ENCODE data around the gene MEIG1.

GRCh38 chr10:14945108-14945507, 14.1 kb upstream of the MEIG1 start:
- TF ChIP-seq CTCF (conservative IDR thresholded peaks at IDR 0.05; ENCODE audit: low read depth, low read length) (no peak), EZH2 (IDR thresholded peaks at IDR 0.05; ENCODE audit: low read length, unreplicated experiment) (no peak)

Data from PC-3 (cell line).